KMS-11 (cell line): ENCODE measurements around the gene RTN4.

Source experiments
- H2AFZ ChIP-seq: fragments of 200-600 bp; sonication (generic); 2 replicates; pipeline ENCODE4 v1.6.1; 2016; ENCODE audit warnings: antibody characterized with exemption, mixed run types, low read depth
- H3K27ac ChIP-seq: fragments of 200-600 bp; sonication (generic); 2 replicates; pipeline ENCODE4 v1.6.1; 2016; ENCODE audit warnings: mild to moderate bottlenecking, mixed run types
- H3K27me3 ChIP-seq: fragments of 200-600 bp; sonication (generic); 2 replicates; pipeline ENCODE4 v1.6.1; 2017; ENCODE audit warnings: mild to moderate bottlenecking, low read depth, mixed run types, moderate library complexity; ENCODE audit not compliant: insufficient read depth
- H3K36me3 ChIP-seq: fragments of 200-600 bp; sonication (generic); 2 replicates; pipeline ENCODE4 v1.6.1; 2017; ENCODE audit warnings: mild to moderate bottlenecking, mixed run types; ENCODE audit not compliant: insufficient read depth
- H3K4me1 ChIP-seq: fragments of 200-600 bp; sonication (generic); 2 replicates; pipeline ENCODE4 v1.6.1; 2016; ENCODE audit warnings: mild to moderate bottlenecking, low read depth, mixed run types; ENCODE audit not compliant: poor library complexity, severe bottlenecking
- H3K4me2 ChIP-seq: fragments of 200-600 bp; sonication (generic); 2 replicates; pipeline ENCODE4 v1.7.0; 2016; ENCODE audit warnings: mild to moderate bottlenecking, mixed run types
- H3K4me3 ChIP-seq: fragments of 200-600 bp; sonication (generic); IDR thresholded peaks from 2 replicates; pipeline ENCODE4 v1.6.1; 2017; ENCODE audit warnings: low read depth, low read length, mixed read lengths; ENCODE audit not compliant: insufficient read depth
- H3K79me2 ChIP-seq: fragments of 200-600 bp; sonication (generic); 2 replicates; pipeline ENCODE4 v1.6.1; 2016; ENCODE audit warnings: low read depth, mixed run types; ENCODE audit not compliant: insufficient read depth
- H3K9ac ChIP-seq: fragments of 200-600 bp; sonication (generic); 2 replicates; pipeline ENCODE4 v1.6.1; 2016; ENCODE audit warnings: mild to moderate bottlenecking, mixed run types
- H4K20me1 ChIP-seq: fragments of 200-600 bp; sonication (generic); 2 replicates; pipeline ENCODE4 v1.6.1; 2016; ENCODE audit warnings: mild to moderate bottlenecking, mixed run types; ENCODE audit not compliant: insufficient read depth
- CTCF ChIP-seq: fragments of 200-600 bp; sonication (generic); conservative IDR thresholded peaks from 2 replicates; pipeline ENCODE4 v1.6.1; 2017; ENCODE audit warnings: low read depth, mild to moderate bottlenecking, antibody characterized with exemption, low read length, moderate library complexity, mixed read lengths

Gene RTN4

GRCh38 chr2:55089726-55090125 lies 39.5 kb upstream of the RTN4 start:
- Histone ChIP-seq H3K4me3 (no peak overlapping the region), H3K27ac (no peak overlapping the region), H3K79me2 (no peaks in the 10 kb centered on the region), H3K36me3 (no peaks in the 10 kb centered on the region), H3K4me1 (peaks cover 8% of the 10 kb centered on the region), H2AFZ (no peak overlapping the region), H3K9ac (no peak overlapping the region), H4K20me1 (no peaks in the 10 kb centered on the region), H3K27me3 (no peaks in the 10 kb centered on the region), H3K4me2 (no peak overlapping the region)
- TF ChIP-seq CTCF: no peak

GRCh38 chr2:55088400-55088799 lies 38.1 kb upstream of the RTN4 start:
- TF ChIP-seq CTCF: no peak

GRCh38 chr2:55087936-55088335 lies 37.7 kb upstream of the RTN4 start:
- H3K27me3 ChIP-seq: no peaks in the 10 kb centered on the region
- peak overlapping the region; percentile 2; the same call in 1 of the 2 replicates for H2AFZ ChIP-seq
- H3K4me2 ChIP-seq: no peak overlapping the region
- peaks cover 8% of the 10 kb centered on the region for H3K4me1 ChIP-seq
- no peaks in the 10 kb centered on the region for H4K20me1 ChIP-seq
- no peaks in the 10 kb centered on the region for H3K79me2 ChIP-seq
- H3K27ac ChIP-seq: no peak overlapping the region
- no peak overlapping the region for H3K9ac ChIP-seq
- H3K4me3 ChIP-seq: no peak overlapping the region
- H3K36me3 ChIP-seq: no peaks in the 10 kb centered on the region
- TF ChIP-seq CTCF: no peak

More at GRCh38 chr2:55088400-55088799, 38.1 kb upstream of the RTN4 start:
- H3K4me1 ChIP-seq: peaks cover 8% of the 10 kb centered on the region
- no peak overlapping the region for H3K4me2 ChIP-seq
- no peak overlapping the region for H3K4me3 ChIP-seq
- no peaks in the 10 kb centered on the region for H3K36me3 ChIP-seq
- no peak overlapping the region for H3K27ac ChIP-seq
- H3K79me2 ChIP-seq: no peaks in the 10 kb centered on the region
- no peaks in the 10 kb centered on the region for H4K20me1 ChIP-seq
- H2AFZ ChIP-seq: no peak overlapping the region
- H3K9ac ChIP-seq: no peak overlapping the region
- H3K27me3 ChIP-seq: no peaks in the 10 kb centered on the region

GRCh38 chr2:55087501-55087900 lies 37.2 kb upstream of the RTN4 start:
- Histone ChIP-seq H3K4me1 (peaks cover 8% of the 10 kb centered on the region), H3K4me3 (no peak overlapping the region), H3K27me3 (no peaks in the 10 kb centered on the region), H3K27ac (no peak overlapping the region), H4K20me1 (no peaks in the 10 kb centered on the region), H2AFZ (peak overlapping the region; percentile 2; the same call in 1 of the 2 replicates), H3K4me2 (no peak overlapping the region), H3K79me2 (no peaks in the 10 kb centered on the region), H3K36me3 (no peaks in the 10 kb centered on the region), H3K9ac (no peak overlapping the region)
- TF ChIP-seq CTCF: no peak
